ENCODE results near the gene HSD17B3.

The HSD17B3 gene

GRCh38 chr9:96293498-96294158 lies 8.3 kb downstream of the HSD17B3 start:
- no peak overlapping the region for H3K9ac ChIP-seq (ENCODE audit: low read length)
- H3K79me2 ChIP-seq (ENCODE audit: low read length): no peaks in the 10 kb centered on the region
- H3K27ac ChIP-seq (ENCODE audit: low read length): no peak overlapping the region
- no peaks in the 10 kb centered on the region for H3K9me3 ChIP-seq (ENCODE audit: insufficient read depth, low read length)
- H3K4me3 ChIP-seq (ENCODE audit: low read length): no peak overlapping the region
- no peaks in the 10 kb centered on the region for H4K20me1 ChIP-seq (ENCODE audit: insufficient read depth, low read length)
- no peak overlapping the region for H3K4me2 ChIP-seq (ENCODE audit: low read length)
- no peak overlapping the region for H2AFZ ChIP-seq (ENCODE audit: low read depth, low read length)
- no peak for TF ChIP-seq CTCF (IDR thresholded peaks at IDR 0.05; ENCODE audit: low read depth, low read length)
- H3K36me3 ChIP-seq (replicated peaks; ENCODE audit: low read depth, low read length): no peaks in the 10 kb centered on the region
- H3K27me3 ChIP-seq (ENCODE audit: low read depth, low read length): no peaks in the 10 kb centered on the region
- H3K4me1 ChIP-seq (ENCODE audit: low read length): no peaks in the 10 kb centered on the region

- Histone ChIP-seq H3K4me1 (ENCODE audit: low read length) (no peaks in the 10 kb centered on the region), H3K79me2 (ENCODE audit: low read length) (no peaks in the 10 kb centered on the region), H3K36me3 (replicated peaks; ENCODE audit: low read depth, low read length) (no peaks in the 10 kb centered on the region), H3K27ac (ENCODE audit: low read length) (no peak overlapping the region), H4K20me1 (ENCODE audit: insufficient read depth, low read length) (no peaks in the 10 kb centered on the region), H3K27me3 (ENCODE audit: low read depth, low read length) (no peaks in the 10 kb centered on the region), H2AFZ (ENCODE audit: low read depth, low read length) (no peak overlapping the region), H3K9me3 (ENCODE audit: insufficient read depth, low read length) (no peaks in the 10 kb centered on the region), H3K9ac (ENCODE audit: low read length) (no peak overlapping the region), H3K4me2 (ENCODE audit: low read length) (no peak overlapping the region), H3K4me3 (ENCODE audit: low read length) (no peak overlapping the region)
- TF ChIP-seq EZH2phosphoT487 (IDR thresholded peaks at IDR 0.05; ENCODE audit: low read depth) (no peak), CTCF (IDR thresholded peaks at IDR 0.05; ENCODE audit: low read depth, low read length) (no peak)
Observed at GRCh38 chr9:96289392-96289791, 12.6 kb downstream of the HSD17B3 start.

- Histone ChIP-seq H3K4me3 (ENCODE audit: low read length) (no peak overlapping the region), H3K79me2 (ENCODE audit: low read length) (no peaks in the 10 kb centered on the region), H3K4me2 (ENCODE audit: low read length) (no peak overlapping the region)
Observed at GRCh38 chr9:96281641-96282040, 20.3 kb downstream of the HSD17B3 start.

GRCh38 chr9:96279932-96280331 lies 22.0 kb downstream of the HSD17B3 start:
- Histone ChIP-seq H3K79me2 (ENCODE audit: low read length) (no peaks in the 10 kb centered on the region), H3K4me3 (ENCODE audit: low read length) (no peak overlapping the region), H2AFZ (ENCODE audit: low read depth, low read length) (no peak overlapping the region), H3K4me1 (ENCODE audit: low read length) (no peaks in the 10 kb centered on the region), H3K27me3 (ENCODE audit: low read depth, low read length) (no peaks in the 10 kb centered on the region), H3K9ac (ENCODE audit: low read length) (no peak overlapping the region), H3K27ac (ENCODE audit: low read length) (no peak overlapping the region), H3K36me3 (replicated peaks; ENCODE audit: low read depth, low read length) (no peaks in the 10 kb centered on the region), H3K9me3 (ENCODE audit: insufficient read depth, low read length) (no peaks in the 10 kb centered on the region), H3K4me2 (ENCODE audit: low read length) (no peak overlapping the region), H4K20me1 (ENCODE audit: insufficient read depth, low read length) (no peaks in the 10 kb centered on the region)
- no peak for TF ChIP-seq CTCF (IDR thresholded peaks at IDR 0.05; ENCODE audit: low read depth, low read length)
- TF ChIP-seq EZH2phosphoT487 (IDR thresholded peaks at IDR 0.05; ENCODE audit: low read depth): no peak

More at GRCh38 chr9:96281641-96282040, 20.3 kb downstream of the HSD17B3 start:
- Histone ChIP-seq H3K9me3 (ENCODE audit: insufficient read depth, low read length) (no peaks in the 10 kb centered on the region), H3K9ac (ENCODE audit: low read length) (no peak overlapping the region), H3K4me1 (ENCODE audit: low read length) (no peaks in the 10 kb centered on the region), H2AFZ (ENCODE audit: low read depth, low read length) (no peak overlapping the region), H4K20me1 (ENCODE audit: insufficient read depth, low read length) (no peaks in the 10 kb centered on the region), H3K27ac (ENCODE audit: low read length) (no peak overlapping the region), H3K36me3 (replicated peaks; ENCODE audit: low read depth, low read length) (no peaks in the 10 kb centered on the region), H3K27me3 (ENCODE audit: low read depth, low read length) (no peaks in the 10 kb centered on the region)
- TF ChIP-seq EZH2phosphoT487 (IDR thresholded peaks at IDR 0.05; ENCODE audit: low read depth): no peak
- no peak for TF ChIP-seq CTCF (IDR thresholded peaks at IDR 0.05; ENCODE audit: low read depth, low read length)

Data from OCI-LY3 (cell line).